PC-3 (cell line): ENCODE results near the gene QRICH2. TPM values are rescaled to one million over a fixed set of nuclear protein-coding genes. Genes with fewer than 3 reads are reported as not detected.
"Not testable (repeated sequence)": the region's sequence is repeated elsewhere in the genome, so short reads cannot be mapped to it uniquely, and the experiment has no call there.

Source experiments
- ATAC-seq: fragments of 200-7000 bp; cut with Tn5 transposase; 2 replicates; pipeline ENCODE4 v1.9.1; 2020; ENCODE audit warnings: mild to moderate bottlenecking, moderate library complexity
- BruUV-seq: library from RNA; stranded (reverse); fragments of 400-500 nt; replicated peaks from 2 replicates; lab custom pipeline; 2021; lab: Mats Ljungman, UMichigan
- CTCF ChIA-PET: fragments of 300-600 bp; sonication (Branson Sonifier 250); formaldehyde crosslinking; loops from one replicate; lab custom pipeline; 2022; ENCODE audit warnings: antibody characterized with exemption; lab: Charles Lee
- POLR2A ChIA-PET: fragments of 300-600 bp; sonication (Branson Sonifier 250); formaldehyde crosslinking; loops from one replicate; lab custom pipeline; 2022; ENCODE audit warnings: antibody characterized with exemption; ENCODE audit not compliant: unreplicated experiment; lab: Charles Lee
- DNase-seq: peaks from one replicate; pipeline ENCODE4 v3.0.0-alpha.2; 2015
- H2AFZ ChIP-seq: fragments of 300-600 bp; sonication (generic); 2 replicates; pipeline ENCODE4 v1.6.0; 2016; ENCODE audit warnings: antibody characterized with exemption, low read length
- H3F3A ChIP-seq: fragments of 300-600 bp; sonication (generic); one replicate; pipeline ENCODE4 v1.6.0; 2017; ENCODE audit warnings: antibody characterized with exemption, low read length, control low read depth, mild to moderate bottlenecking; ENCODE audit not compliant: unreplicated experiment
- H3K27ac ChIP-seq: fragments of 300-600 bp; sonication (generic); 2 replicates; pipeline ENCODE4 v1.5.1; 2016; ENCODE audit warnings: mild to moderate bottlenecking, low read length
- H3K27me3 ChIP-seq: fragments of 300-600 bp; sonication (generic); 2 replicates; pipeline ENCODE4 v1.6.1; 2016; ENCODE audit warnings: low read length, mixed read lengths
- H3K36me3 ChIP-seq: fragments of 300-600 bp; sonication (generic); 2 replicates; pipeline ENCODE4 v1.6.1; 2016; ENCODE audit warnings: low read depth, mixed run types, low read length, mixed read lengths
- H3K4me1 ChIP-seq: fragments of 300-600 bp; sonication (generic); 2 replicates; pipeline ENCODE4 v1.5.1; 2016; ENCODE audit warnings: low read length; ENCODE audit not compliant: insufficient read depth
- H3K4me2 ChIP-seq: fragments of 300-600 bp; sonication (generic); 2 replicates; pipeline ENCODE4 v1.6.0; 2016; ENCODE audit warnings: low read length
- H3K4me3 ChIP-seq: fragments of 300-600 bp; sonication (generic); 2 replicates; pipeline ENCODE4 v1.5.1; 2016; ENCODE audit warnings: mild to moderate bottlenecking, low read length, mixed read lengths
- H3K79me2 ChIP-seq: fragments of 300-600 bp; sonication (generic); 2 replicates; pipeline ENCODE4 v1.6.1; 2017; ENCODE audit warnings: low read length, mixed read lengths
- H3K9ac ChIP-seq: fragments of 300-600 bp; sonication (generic); 2 replicates; pipeline ENCODE4 v1.6.0; 2016; ENCODE audit warnings: mild to moderate bottlenecking, low read length
- H3K9me2 ChIP-seq: fragments of 300-600 bp; sonication (generic); replicated peaks from 2 replicates; pipeline ENCODE4 v1.6.1; 2016; ENCODE audit warnings: mixed run types, low read length, mixed read lengths
- H3K9me3 ChIP-seq: fragments of 300-600 bp; sonication (generic); 2 replicates; pipeline ENCODE4 v1.6.1; 2016; ENCODE audit warnings: low read length, mixed read lengths
- H4K20me1 ChIP-seq: fragments of 300-600 bp; sonication (generic); 2 replicates; pipeline ENCODE4 v1.6.1; 2016; ENCODE audit warnings: low read length, mixed read lengths
- EZH2 ChIP-seq: fragments of 300-600 bp; sonication (generic); IDR thresholded peaks from one replicate; pipeline ENCODE4 v1.6.1; 2017; ENCODE audit warnings: antibody characterized with exemption, mild to moderate bottlenecking, low read length; ENCODE audit not compliant: unreplicated experiment
- EZH2phosphoT487 ChIP-seq: fragments of 300-600 bp; sonication (generic); IDR thresholded peaks from 2 replicates; pipeline ENCODE4 v1.6.1; 2018; ENCODE audit warnings: mild to moderate bottlenecking, antibody characterized with exemption, low read length, borderline replicate concordance
- intact Hi-C: fragments of 100-400 bp; cut with micrococcal nuclease; formaldehyde crosslinking; loops from 2 replicates; pipeline ENCODE4 v1.9.0; 2023
- total RNA-seq: library from RNA; depleted of rRNA; stranded (reverse); fragments of >200 nt; gene quantifications from 2 replicates; pipeline ENCODE4 v1.2.3, GENCODE V29; 2014
- TF ChIP-seq, protein P1 (sequence below): fragments of 300-600 bp; sonication (generic); conservative IDR thresholded peaks from 2 replicates; pipeline ENCODE4 v1.5.1; 2017; ENCODE audit warnings: antibody characterized with exemption, low read depth, mild to moderate bottlenecking, low read length

QRICH2 gene
- total RNA-seq, 1 experiment from 2014 or later = 2.2 TPM

DNA sequence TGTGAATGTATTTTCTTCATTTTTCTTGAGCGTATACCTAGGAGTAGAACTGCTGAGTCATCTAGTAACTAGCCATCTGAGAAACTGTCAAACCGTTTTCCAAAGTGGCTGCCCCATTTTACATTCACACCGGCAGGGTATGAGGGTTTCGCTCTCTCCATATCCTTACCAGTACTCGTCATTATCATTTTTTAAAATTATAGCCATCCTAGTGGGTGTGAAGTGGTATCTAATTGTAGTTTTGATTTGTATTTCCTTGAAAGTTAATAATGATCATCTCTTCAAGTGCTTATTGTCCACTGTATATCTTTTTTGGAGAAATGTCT lies 73.8 kb downstream of the QRICH2 start:
- H3K9me2 ChIP-seq = no peaks in the 10 kb centered on the region
- no peak overlapping the region for H3K9ac ChIP-seq
- H3K4me2 ChIP-seq = no peak overlapping the region
- TF ChIP-seq, protein P1, sequence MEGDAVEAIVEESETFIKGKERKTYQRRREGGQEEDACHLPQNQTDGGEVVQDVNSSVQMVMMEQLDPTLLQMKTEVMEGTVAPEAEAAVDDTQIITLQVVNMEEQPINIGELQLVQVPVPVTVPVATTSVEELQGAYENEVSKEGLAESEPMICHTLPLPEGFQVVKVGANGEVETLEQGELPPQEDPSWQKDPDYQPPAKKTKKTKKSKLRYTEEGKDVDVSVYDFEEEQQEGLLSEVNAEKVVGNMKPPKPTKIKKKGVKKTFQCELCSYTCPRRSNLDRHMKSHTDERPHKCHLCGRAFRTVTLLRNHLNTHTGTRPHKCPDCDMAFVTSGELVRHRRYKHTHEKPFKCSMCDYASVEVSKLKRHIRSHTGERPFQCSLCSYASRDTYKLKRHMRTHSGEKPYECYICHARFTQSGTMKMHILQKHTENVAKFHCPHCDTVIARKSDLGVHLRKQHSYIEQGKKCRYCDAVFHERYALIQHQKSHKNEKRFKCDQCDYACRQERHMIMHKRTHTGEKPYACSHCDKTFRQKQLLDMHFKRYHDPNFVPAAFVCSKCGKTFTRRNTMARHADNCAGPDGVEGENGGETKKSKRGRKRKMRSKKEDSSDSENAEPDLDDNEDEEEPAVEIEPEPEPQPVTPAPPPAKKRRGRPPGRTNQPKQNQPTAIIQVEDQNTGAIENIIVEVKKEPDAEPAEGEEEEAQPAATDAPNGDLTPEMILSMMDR = no peak
- TF ChIP-seq EZH2 = no peak
- H3F3A ChIP-seq = no peaks in the 10 kb centered on the region
- no peaks in the 10 kb centered on the region for H3K27me3 ChIP-seq
- 0 out of 2 replicates have a peak overlapping the region, but pooled peaks have one; percentile 3 for H2AFZ ChIP-seq
- no peaks in the 10 kb centered on the region for H3K36me3 ChIP-seq
- CTCF ChIA-PET = no interaction called here
- no peaks in the 10 kb centered on the region for H3K9me3 ChIP-seq
- no TSS peak for BruUV-seq
- POLR2A ChIA-PET = interaction anchor here (0.6 kb wide), 1 partner anchor 30 kb away, joined by 7 read pairs; no protein-coding TSS in a partner anchor
- intact Hi-C loops = no loop called here
- DNase-seq = peak; percentile 32
- no peak overlapping the region for H3K4me3 ChIP-seq
- ATAC-seq = peak; percentile 37; the same call in 1 of the 2 replicates
- no peaks in the 10 kb centered on the region for H4K20me1 ChIP-seq
- peaks cover 20% of the 10 kb centered on the region for H3K4me1 ChIP-seq
- H3K79me2 ChIP-seq = no peaks in the 10 kb centered on the region
- no peak overlapping the region for H3K27ac ChIP-seq

DNA sequence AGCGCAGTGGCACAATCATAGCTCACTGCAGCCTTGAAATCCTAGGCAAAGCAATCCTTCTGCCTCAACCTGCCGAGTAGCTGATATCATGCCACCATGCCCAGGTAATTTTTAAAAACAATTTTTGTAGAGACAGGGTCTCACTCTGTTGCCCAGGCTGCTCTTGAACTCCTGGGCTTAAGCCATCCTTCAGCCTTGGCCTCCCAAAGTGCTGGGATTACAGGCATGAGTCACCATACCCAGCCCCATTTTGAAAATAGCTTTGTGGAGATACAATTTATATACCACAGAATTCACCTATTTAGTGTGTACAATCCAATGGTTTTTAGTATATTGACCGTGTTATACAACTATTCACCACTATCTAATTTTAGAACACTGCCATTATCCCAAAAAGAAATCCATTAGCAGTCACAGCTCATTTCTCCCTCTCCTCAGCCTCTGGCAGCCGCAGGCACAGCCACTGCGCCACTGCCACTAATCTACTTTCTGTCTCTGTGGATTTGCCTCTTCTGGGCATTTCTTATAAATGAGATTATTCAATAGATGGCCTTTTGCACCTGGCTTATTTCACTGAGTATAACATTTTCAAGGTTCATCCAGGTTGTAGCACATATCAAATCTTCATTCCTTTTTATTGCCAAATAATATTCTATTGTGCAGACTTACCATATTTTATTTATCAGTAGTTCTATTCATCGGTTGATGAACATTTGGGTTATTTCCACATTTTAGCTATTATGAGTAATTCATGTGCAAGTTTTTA lies 74.3 kb downstream of the QRICH2 start:
- ChIA-PET POLR2A (interaction anchor here (0.6 kb wide), 1 partner anchor 29 kb away, joined by 7 read pairs; no protein-coding TSS in a partner anchor), CTCF (no interaction called here)
- intact Hi-C loops = no loop called here
- Histone ChIP-seq H4K20me1 (no peaks in the 10 kb centered on the region), H3K27me3 (no peaks in the 10 kb centered on the region), H3K9me2 (no peaks in the 10 kb centered on the region), H2AFZ (0 out of 2 replicates have a peak overlapping the region, but pooled peaks have one; percentile 3), H3K9ac (no peak overlapping the region), H3K4me3 (no peak overlapping the region), H3K4me1 (peaks cover 20% of the 10 kb centered on the region), H3K79me2 (no peaks in the 10 kb centered on the region), H3K27ac (no peak overlapping the region), H3K9me3 (no peaks in the 10 kb centered on the region), H3F3A (no peaks in the 10 kb centered on the region), H3K4me2 (no peak overlapping the region), H3K36me3 (no peaks in the 10 kb centered on the region)
- TF ChIP-seq EZH2phosphoT487 (no peak), EZH2 (no peak)
- TF ChIP-seq, protein P1 = no peak
- BruUV-seq = no TSS peak
- no peak for ATAC-seq
- DNase-seq = no peak

DNA sequence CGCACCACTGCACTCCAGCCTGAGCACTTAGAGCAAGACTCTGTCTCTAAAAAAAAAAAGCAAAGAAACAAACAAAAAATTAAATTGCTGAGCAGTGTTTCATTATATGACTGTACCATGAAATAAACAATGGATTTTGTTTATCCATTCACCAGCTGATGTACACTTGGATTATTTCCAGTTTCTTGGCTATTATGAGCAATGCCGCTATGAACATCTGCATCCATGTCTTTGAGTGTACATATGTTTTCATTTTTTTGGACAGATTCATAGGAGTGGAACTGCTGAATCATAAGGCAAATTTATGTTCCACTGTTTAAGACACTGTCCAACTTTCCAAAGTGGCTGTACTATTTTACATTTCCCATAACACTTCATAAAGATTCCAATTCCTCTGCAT lies 75.7 kb downstream of the QRICH2 start:
- Histone ChIP-seq H3K27ac (peak overlapping the region; percentile 17), H3K4me1 (peaks cover 20% of the 10 kb centered on the region), H3K79me2 (no peaks in the 10 kb centered on the region), H3K4me3 (no peak overlapping the region), H3K9me3 (no peaks in the 10 kb centered on the region), H3K9ac (no peak overlapping the region), H3K27me3 (no peaks in the 10 kb centered on the region), H2AFZ (no peak overlapping the region), H4K20me1 (no peaks in the 10 kb centered on the region), H3F3A (no peaks in the 10 kb centered on the region), H3K36me3 (no peaks in the 10 kb centered on the region), H3K4me2 (peak overlapping the region; percentile 9; the same call in 1 of the 2 replicates), H3K9me2 (no peaks in the 10 kb centered on the region)
- BruUV-seq = no TSS peak
- ChIA-PET CTCF (no interaction called here), POLR2A (no interaction called here)
- DNase-seq (peak; percentile 92), ATAC-seq (peak; percentile 90)
- intact Hi-C loops = no loop called here
- no peak for TF ChIP-seq EZH2phosphoT487

- H3K4me1 ChIP-seq, DNase-seq, H2AFZ ChIP-seq, H3K9me2 ChIP-seq, H3K79me2 ChIP-seq, ATAC-seq, CTCF ChIA-PET, BruUV-seq, intact Hi-C loops, H3K4me3 ChIP-seq, H3K4me2 ChIP-seq, H3F3A ChIP-seq, H3K27me3 ChIP-seq, H3K9ac ChIP-seq, H3K9me3 ChIP-seq, H3K27ac ChIP-seq, POLR2A ChIA-PET, H4K20me1 ChIP-seq, H3K36me3 ChIP-seq: not testable (repeated sequence)
Measured at GRCh38 chr17:76226749-76227148, 81.3 kb downstream of the QRICH2 start.

DNA sequence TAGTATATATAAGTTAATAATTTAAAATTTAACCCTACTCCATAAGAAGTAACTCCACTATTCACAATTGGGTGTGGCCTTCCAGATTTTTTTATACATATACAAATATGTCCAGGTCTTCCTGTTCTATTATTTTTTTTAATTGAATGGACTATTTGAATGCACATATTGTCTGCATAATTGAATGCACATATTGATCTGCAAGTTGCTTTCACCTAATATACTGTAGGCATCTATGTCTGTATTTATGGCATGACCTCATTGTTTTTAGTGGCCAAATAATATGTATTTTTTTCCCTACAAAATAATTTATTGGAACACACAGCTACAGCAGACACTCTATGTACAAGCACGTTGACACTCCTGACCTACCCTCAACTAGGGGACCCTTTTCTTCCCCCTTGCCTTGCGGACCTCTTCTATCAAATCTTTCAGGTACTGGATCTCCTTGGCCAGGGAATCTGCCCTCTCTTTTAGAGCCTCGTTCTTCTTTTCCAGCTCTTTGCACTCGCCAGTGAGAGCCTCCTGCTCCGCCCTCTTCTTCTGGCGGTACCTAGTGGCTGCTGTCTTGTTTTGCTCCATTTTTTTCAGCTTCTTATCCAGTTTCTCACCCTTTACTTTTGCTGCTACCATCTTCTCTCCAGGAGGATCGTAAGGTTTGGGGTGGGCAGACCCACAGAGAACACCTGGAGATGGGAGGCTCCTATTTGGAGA lies 82.5 kb downstream of the QRICH2 start:
- H3K4me2 ChIP-seq, DNase-seq, H3K4me3 ChIP-seq, H2AFZ ChIP-seq, ATAC-seq, H3K9me3 ChIP-seq, H3K36me3 ChIP-seq, BruUV-seq, H3K27me3 ChIP-seq, H3F3A ChIP-seq, H4K20me1 ChIP-seq, intact Hi-C loops, H3K27ac ChIP-seq, H3K79me2 ChIP-seq, CTCF ChIA-PET, H3K9me2 ChIP-seq, POLR2A ChIA-PET, H3K4me1 ChIP-seq, H3K9ac ChIP-seq: not testable (repeated sequence)
